IPS DF 19.7 (cell line): ENCODE data around the gene ZNF260.
"Not testable (repeated sequence)": the region's sequence is repeated elsewhere in the genome, so short reads cannot be mapped to it uniquely, and the experiment has no call there.

Experiments used
- DNase-seq: peaks from one replicate; pipeline ENCODE4 v3.0.0-alpha.2; 2013; ENCODE audit warnings: low read depth, low spot score

The ZNF260 gene

DNA sequence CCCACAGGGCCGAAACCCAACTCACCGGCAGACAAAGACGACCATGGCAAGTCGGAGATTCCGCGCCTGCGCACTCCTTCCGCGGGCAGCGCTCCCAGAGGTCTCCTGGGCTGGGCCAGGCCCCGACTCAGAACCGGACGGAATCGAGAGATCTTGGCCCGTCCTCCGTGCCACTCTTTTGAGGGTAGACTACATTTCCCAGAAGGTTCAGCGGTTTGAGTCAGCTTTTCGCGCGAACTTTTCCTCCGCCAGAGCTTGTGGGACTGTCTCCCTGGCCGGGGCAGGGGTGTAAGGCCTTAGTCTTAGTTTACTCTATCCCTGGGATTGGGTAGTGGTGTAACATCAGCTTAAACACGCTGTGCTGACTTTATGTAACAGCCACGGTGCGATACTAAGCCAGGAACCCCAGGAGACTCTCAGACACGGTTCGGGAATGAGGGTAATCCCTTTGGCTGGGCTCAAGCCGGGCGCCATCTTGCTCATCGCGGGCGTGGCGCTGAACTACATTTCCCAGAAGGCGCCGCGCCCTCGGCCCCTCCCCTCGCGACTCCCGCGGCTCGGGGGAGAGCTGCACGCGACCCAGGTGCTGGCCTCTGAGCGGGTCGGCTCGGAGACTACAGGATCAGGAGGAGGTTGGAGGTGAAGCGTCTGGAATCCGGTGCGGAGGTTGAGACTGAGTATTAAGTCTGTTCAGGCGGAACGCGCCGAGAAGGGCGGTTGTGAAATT, at the start of gene ZNF260:
TSS of gene ZNF260 (minus strand) at position 78 of the 727 bp plus-strand sequence. CDS start 13,033 bp downstream, outside the sequence.
- DNase-seq, result peak; percentile 95

DNA sequence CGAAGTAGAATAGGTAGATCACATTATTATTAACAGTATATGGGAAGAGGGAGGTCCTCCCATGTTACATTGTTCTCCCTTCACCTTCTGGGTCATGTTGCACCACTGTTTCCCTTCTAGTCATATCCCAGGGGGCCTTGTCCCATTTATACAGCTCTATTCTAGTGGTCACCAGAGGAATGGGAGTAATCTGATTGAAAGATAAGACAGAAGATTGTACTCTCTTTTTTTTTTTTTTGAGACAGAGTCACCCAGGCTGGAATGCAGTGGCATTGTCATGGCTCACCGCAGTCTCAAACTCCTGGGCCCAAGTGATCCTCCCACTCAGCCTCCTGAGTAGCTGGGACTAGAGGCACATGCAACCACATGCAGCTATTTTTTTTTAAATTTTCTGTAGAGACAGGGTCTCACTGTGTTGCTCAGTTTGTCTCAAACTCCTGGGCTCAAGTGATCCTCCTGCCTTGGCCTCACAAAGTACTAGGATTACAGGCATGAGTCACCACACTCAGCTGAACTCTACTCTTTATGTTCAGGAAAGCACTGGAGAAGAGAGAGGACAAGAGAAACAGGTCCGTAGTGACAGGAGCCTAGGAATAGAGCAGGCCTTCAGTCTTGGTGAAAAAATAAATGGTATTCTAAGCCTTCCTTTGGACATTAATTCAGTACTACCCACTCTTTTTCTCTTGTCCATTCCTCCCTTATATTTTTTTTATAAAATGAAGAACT, 49.4 kb upstream of the ZNF260 start:
- DNase-seq, result no peak

GRCh38 chr19:36574741-36575140, 46.7 kb upstream of the ZNF260 start:
- DNase-seq, result no peak

GRCh38 chr19:36573895-36574720, 46.0 kb upstream of the ZNF260 start:
- DNase-seq, result no peak

DNA sequence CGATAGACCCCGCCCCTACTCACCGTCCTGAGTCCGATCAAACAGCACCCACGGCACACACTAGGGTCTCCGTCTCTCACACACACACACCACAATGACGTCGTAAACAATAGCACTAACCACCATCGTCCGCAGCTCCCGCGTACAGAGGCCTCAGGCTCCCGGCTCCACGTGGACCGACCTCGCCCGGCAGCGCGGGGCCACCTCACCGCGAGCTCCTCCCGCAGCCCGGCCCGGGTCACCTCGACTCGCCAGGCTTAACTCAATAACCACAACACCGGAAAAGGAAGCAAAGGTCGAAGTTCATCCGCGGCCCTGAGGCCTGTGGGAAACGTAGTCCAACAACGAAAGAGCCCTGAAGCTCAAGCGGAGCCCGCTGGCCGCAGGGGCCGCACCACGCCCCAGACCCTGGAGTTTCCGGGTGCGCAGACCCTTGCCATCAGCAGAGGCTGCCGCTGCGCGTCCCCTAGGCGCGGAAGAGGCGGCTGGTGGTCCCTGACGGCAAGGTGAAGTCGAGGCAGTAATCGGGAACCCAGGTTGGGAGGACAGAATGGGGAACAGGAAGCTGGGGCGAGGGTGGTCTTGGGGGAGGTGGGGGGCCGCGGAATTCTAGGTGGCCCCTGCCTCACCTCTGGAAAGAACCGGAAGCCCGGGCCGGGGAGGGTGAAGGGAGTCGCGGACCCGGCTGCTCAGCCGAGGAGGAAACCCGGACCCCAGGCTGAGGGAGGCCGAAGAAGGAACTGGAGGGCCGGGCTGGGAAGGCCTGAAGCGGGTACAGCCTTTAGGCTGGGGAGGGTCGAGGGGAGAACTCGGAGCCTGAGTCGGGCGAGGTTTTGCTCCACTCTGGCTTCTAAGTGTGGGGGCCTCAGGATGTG, 45.2 kb upstream of the ZNF260 start, which contains the start of gene ZNF529:
TSS of gene ZNF529 (minus strand) at position 273 of the 875 bp plus-strand sequence. CDS start 946 bp downstream, outside the sequence.
- DNase-seq, result peak; percentile 92

DNA sequence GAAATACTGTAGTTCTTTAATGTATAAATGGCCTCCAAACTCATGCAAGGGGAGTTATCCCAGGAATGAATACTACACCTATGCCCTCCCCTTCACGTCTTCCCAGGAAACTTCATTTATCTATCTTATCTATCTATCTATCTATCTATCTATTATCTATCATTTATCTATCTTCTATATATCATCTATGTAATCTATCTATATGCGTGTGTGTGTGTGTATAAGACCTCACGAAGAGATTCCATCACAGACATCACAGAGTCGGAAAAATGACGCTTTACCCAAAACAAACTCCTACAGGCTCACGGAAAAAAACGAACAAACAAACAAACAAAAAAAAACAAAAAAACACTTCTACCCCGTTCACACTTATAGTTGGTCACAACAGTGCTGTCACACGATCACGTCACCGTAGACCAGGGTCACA, 44.5 kb upstream of the ZNF260 start:
- no peak for DNase-seq

DNA sequence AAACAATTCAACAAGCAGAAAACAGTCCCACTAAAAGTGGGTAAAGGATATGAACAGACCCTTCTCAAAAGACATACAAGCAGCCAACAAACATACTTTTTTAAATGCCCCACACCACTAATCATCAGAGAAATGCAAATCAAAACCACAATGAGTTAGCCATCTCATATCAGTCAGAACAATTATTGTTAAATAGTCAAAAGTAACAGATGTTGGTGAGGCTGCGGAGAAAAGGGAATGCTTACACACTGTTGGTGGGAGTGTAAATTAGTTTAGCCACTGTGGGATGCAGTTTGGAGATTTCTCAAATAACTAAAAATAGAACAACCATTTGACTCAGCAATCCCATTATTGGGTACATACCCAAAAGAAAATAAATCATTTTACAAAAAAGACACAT, 36.3 kb upstream of the ZNF260 start:
- no peak for DNase-seq

GRCh38 chr19:36547001-36547732, 19.1 kb upstream of the ZNF260 start:
- DNase-seq, result no peak

DNA sequence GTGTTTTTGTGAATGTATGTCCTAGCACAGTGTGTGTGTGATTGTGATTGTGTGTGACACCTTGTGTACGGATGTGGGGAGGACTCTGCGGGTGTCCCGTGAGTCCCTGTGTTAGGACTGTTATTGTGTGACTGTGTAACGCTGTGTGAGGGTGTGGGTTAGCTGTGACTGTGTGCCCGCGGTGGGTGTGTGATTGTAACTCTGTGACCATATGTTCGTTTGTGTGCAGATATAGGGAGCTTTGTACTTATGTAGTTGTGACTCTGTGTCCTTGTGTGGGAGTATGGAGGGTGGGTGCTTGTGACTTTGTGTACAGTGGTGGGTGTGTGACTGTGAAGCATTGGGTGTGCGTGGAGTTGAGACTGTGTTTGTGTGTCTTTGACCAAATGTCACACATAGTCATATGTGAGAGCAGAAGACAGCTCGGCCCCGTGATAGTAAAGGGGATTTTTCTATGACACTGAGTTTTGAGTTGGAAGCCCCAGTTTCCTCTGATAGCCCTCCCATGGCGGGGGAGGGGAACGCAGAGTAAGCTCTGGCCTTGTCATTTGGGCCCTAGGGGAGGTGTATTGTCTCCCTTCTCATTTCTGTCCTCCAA, 949 bp upstream of the ZNF260 start:
- DNase-seq, result no peak

- no peak for DNase-seq
Measured at GRCh38 chr19:36527873-36528193, 238 bp downstream of the ZNF260 start.

DNA sequence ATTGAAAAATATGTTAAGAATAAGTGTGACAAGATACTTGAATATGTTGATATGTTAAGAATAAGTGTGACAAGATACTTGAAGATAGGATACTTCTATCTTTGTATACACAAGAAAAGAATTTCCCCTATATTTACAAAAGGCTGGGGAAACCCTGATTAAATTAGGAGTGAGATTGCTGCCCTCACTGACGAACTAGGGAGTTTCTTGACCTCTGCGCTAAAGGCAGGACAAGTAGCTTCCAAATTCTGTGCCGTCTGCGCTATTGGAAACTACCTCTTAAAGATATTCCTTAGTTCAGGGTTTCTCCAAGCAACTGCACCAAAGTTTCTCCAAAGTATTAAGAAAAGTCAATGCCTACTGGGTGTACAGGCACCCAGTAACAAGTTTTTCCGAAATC, 730 bp downstream of the ZNF260 start:
- no peak for DNase-seq

DNA sequence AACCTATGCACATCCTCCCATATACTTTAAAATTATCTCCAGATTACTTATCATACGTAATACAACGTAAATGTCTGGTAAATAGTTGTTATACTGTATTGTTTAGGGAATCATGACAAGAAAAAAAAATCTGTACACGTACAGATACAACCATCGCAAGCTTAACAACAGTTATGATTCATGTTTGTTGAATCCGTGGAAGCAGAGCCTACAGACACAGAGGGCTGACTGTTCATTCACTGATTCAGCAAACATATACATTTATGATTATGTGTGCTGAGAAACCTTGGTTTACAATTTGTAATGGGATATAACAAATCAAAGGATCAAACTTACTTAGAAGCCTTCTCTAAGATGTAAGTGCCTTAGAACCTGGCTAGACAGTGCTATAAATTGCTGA, 1.5 kb downstream of the ZNF260 start:
- no peak for DNase-seq

DNA sequence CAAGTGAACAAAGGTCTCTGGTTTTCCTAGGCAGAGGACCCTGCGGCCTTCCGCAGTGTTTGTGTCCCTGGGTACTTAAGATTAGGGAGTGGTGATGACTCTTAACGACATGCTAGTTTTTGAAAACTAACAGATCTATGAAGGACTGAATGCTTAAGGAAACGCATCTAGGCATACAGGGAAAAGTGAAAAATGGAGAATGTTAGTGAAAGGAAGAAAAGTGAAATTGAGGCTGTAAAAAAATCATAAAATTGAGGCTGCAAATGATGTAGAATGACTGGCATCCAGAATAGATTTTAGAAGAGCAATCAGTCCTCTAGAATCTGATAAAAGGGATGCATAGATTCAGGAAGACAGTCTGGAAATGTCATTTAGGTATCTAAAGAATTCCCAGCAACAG, 3.5 kb downstream of the ZNF260 start:
- DNase-seq, result no peak

GRCh38 chr19:36514012-36514612, 14.0 kb downstream of the ZNF260 start:
- no peak for DNase-seq

- no peak for DNase-seq
Measured at GRCh38 chr19:36508325-36508724, 19.7 kb downstream of the ZNF260 start.

- no peak for DNase-seq
Measured at GRCh38 chr19:36501973-36502372, 26.1 kb downstream of the ZNF260 start.

DNA sequence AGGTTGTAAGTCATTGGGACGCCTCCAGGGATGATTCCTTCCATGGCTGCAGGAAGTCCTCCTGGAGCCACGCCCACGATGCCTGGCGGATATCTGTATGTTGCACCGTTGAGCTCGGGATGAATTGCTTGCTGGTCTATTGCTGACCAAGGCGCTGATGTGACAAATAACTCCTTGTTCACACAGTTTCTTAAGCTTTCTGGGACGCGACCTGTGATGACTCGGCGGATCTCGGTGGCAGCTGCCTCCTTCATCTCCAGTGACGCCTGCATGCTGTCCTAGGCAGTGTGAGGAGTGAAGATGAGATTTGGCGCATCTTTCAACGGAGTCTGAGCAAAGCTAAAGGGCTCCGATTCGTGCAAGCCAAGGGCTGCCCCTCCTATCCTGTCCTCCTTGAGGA, 31.1 kb downstream of the ZNF260 start:
- no peak for DNase-seq

- peak; percentile 63 for DNase-seq
Measured at GRCh38 chr19:36492689-36493453, 35.2 kb downstream of the ZNF260 start.

DNA sequence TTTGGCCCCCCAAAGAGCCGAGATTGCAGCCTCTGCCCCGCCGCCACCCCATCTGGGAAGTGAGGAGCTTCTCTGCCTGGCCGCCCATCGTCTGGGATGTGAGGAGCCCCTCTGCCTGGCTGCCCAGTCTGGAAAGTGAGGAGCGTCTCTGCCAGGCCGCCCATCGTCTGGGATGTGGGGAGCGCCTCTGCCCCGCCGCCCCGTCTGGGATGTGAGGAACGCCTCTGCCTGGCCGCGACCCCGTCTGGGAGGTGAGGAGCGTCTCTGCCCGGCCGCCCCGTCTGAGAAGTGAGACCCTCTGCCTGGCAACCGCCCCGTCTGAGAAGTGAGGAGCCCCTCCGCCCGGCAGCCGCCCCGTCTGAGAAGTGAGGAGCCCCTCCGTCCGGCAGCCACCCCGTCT, 37.2 kb downstream of the ZNF260 start:
- not testable (repeated sequence) for DNase-seq
